Thymus (tissue), 11 donors: ENCODE measurements around the gene PIK3R3. TPM values are rescaled to one million over a fixed set of nuclear protein-coding genes. Genes with fewer than 3 reads are reported as not detected.

Experiments used
- DNase-seq, 9 donors: peaks; one replicate each; pipeline ENCODE4 v3.0.0-alpha.2; 2013; ENCODE audit warnings: low spot score in 9 of 9, low read depth in 6 of 9, missing footprints in 1 of 9
- H3K27ac ChIP-seq, 2 donors: one replicate each; pipeline ENCODE4 v1.5.1; 2013; ENCODE audit warnings: control low read depth in 1 of 2, low read depth in 1 of 2, low read length in 1 of 2, mild to moderate bottlenecking in 1 of 2, moderate library complexity in 1 of 2
- H3K27me3 ChIP-seq, 2 donors: one replicate each; pipeline ENCODE4 v1.5.1; 2013; ENCODE audit warnings: low read length in 1 of 2; ENCODE audit not compliant: control insufficient read depth in 2 of 2, insufficient read depth in 1 of 2
- H3K36me3 ChIP-seq, 2 donors: one replicate each; pipeline ENCODE4 v1.5.1; 2013; ENCODE audit warnings: low read length in 1 of 2, mild to moderate bottlenecking in 1 of 2, moderate library complexity in 1 of 2; ENCODE audit not compliant: control insufficient read depth in 2 of 2, insufficient read depth in 2 of 2
- H3K4me1 ChIP-seq, 2 donors: one replicate each; pipeline ENCODE4 v1.5.1; 2013; ENCODE audit warnings: low read length in 2 of 2; ENCODE audit not compliant: control insufficient read depth in 2 of 2, insufficient read depth in 2 of 2
- H3K4me3 ChIP-seq, 2 donors: one replicate each; pipeline ENCODE4 v1.5.1; 2013; ENCODE audit warnings: low read length in 2 of 2, control low read depth in 1 of 2, mild to moderate bottlenecking in 1 of 2
- H3K9me3 ChIP-seq, 2 donors: one replicate each; pipeline ENCODE4 v1.5.1; 2013; ENCODE audit warnings: low read length in 1 of 2, mild to moderate bottlenecking in 1 of 2; ENCODE audit not compliant: control insufficient read depth in 2 of 2, insufficient read depth in 1 of 2
- WGBS: extraction: QIAGEN DNeasy Blood & Tissue Kit; methylation state at CpG from one replicate; pipeline ENCODE4 v1.1.7; 2013; 5-methylcytosine and 5-hydroxymethylcytosine counted together
- polyA plus RNA-seq: library from polyadenylated mRNA; stranded (reverse); fragments of 200-250 nt; gene quantifications from one replicate; pipeline ENCODE4 v1.2.3, GENCODE V29; 2013
- total RNA-seq: library from RNA; stranded (reverse); fragments of 120-200 nt; gene quantifications from one replicate; pipeline ENCODE4 v1.2.4, GENCODE V29; 2013
- donor health status: healthy.

Gene PIK3R3
- total and polyA plus RNA-seq, 2 donors, result 8.9 to 13.3 TPM

DNA sequence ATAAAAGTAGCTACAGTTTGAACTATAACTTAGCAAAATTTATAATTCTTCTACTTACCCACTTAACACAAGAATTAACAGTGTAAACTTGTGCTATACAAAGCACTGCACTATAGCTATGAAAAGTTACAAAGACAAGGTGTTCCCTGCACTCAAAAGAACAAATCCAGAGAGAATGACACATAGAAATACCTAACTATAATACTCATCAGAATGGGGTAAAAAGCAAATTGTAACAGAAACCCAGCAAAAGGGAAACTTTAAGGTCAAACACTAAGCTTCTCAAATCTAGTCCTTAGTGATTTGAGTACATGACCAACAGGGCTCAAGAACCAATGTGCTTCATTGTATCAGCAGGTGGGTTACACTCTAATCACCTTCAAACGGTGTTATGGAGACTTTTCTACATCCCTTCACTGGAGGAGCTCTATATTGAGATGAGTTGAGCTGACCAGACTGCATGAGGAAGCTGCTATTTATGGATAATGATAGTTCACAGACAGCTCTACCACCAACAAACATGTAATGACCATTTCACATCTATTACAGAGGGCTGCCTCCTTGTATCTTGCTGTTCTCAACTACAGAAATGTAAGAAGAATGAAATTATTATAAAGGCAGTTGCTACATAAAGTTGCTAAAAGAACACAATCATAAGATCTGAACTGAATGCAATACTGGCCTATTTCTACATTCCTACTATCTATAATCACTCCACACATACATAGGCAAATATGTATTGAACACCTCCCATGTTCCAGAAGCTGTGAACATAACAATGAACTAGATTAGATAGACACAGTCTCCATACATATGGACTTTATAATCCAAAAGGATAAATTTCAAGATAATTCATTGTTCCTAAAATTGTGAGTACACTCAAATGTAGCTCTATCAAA, 47.6 kb downstream of the PIK3R3 start:
- Histone ChIP-seq H3K9me3 (no peaks in the 10 kb centered on the region), H3K4me1 (no peaks in the 10 kb centered on the region), H3K4me3 (no peak overlapping the region), H3K27me3 (no peaks in the 10 kb centered on the region), H3K27ac (no peak overlapping the region), H3K36me3 (no peaks in the 10 kb centered on the region)
- DNase-seq, result no peak
- WGBS, result 94% methylated on average over 1 of the region's 1 CpG

DNA sequence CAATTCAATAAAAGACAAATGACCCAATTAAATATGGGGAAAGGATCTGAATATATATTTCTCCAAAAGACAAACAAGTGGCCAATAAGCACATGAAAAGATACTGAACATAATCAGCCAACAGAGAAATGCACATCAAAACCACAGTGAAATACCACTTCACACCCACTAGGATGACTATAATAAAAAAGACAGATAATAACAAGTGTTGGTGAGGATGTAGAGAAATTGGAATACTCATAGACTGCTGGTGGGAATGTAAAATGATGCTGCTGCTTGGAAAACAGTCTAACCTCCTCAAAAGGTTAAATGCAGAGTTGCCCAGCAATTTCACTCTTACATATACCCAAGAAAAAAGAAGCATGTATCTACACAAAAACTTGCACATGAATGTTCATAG, 48.9 kb downstream of the PIK3R3 start:
- no peak for DNase-seq

DNA sequence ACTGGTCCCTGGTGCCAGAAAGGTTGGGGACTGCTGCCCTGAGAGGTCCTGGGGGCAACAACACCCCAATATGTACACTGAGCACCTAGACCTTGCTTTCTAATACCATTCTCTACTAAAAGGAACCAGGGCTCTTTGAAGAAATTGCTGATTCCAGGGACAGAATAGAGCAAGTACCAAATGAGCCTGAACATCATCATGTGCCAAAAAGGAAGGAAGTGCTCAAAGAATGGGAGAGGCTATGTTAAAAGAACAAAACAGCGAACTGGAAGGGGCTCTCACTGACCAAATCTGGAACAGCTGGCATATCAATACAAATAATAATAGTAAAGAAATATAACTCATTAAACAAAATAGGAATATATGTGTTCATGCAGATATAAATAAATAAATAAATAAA, 50.8 kb downstream of the PIK3R3 start:
- no peak for DNase-seq
- WGBS, result 81% methylated on average over 1 of the region's 1 CpG
- Histone ChIP-seq H3K27ac (no peak overlapping the region), H3K27me3 (no peaks in the 10 kb centered on the region), H3K9me3 (no peaks in the 10 kb centered on the region), H3K4me3 (no peak overlapping the region), H3K4me1 (no peaks in the 10 kb centered on the region), H3K36me3 (no peaks in the 10 kb centered on the region)

More for the DNA sequence above, 48.9 kb downstream of the PIK3R3 start:
- Histone ChIP-seq H3K9me3 (no peaks in the 10 kb centered on the region), H3K4me1 (no peaks in the 10 kb centered on the region), H3K4me3 (no peak overlapping the region), H3K36me3 (no peaks in the 10 kb centered on the region), H3K27me3 (no peaks in the 10 kb centered on the region), H3K27ac (no peak overlapping the region)

DNA sequence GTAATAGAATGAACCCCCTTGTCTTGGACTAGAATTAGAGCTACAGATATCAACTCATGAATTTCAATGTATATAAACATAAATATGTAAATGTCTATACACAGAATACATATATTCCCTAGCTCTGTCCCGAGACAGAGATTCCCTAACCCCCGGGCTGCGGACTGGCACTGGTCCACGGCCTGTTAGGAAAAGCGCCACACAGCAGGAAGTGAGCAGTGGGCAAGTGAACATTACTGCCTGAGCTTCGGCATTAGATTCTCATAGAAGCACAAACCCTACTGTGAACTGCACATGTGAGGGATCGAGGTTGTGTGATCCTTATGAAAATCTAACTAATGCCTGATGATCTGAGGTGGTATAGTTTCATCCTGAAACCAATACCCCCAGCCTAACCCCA, 51.2 kb downstream of the PIK3R3 start:
- DNase-seq, result no peak
- H3K9me3 ChIP-seq, result no peaks in the 10 kb centered on the region
- 98% methylated on average over 7 of the region's 7 CpGs for WGBS
- no peak overlapping the region for H3K27ac ChIP-seq
- no peaks in the 10 kb centered on the region for H3K4me1 ChIP-seq
- no peaks in the 10 kb centered on the region for H3K36me3 ChIP-seq
- no peak overlapping the region for H3K4me3 ChIP-seq
- no peaks in the 10 kb centered on the region for H3K27me3 ChIP-seq

DNA sequence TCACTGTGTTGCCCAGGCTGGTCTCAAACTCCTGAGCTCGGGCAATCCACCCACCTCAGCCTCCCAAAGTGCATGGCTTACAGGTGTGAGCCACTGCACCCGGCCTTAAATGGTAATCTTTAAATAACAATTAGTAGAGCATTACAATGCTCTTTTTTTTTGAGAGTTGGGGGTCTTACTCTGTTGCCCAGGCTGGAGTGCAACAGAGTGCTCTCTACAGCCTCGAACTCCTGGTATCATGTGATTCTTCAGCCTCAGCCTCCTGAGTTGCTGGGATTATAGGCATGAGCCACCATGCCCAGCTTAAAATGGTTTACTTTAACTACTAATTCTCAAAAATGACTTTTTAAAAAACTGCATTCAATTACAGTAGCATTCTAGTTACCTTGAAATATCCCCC, 52.2 kb downstream of the PIK3R3 start:
- DNase-seq, result no peak
- 84% methylated on average over 3 of the region's 3 CpGs for WGBS
- Histone ChIP-seq H3K27me3 (no peaks in the 10 kb centered on the region), H3K4me1 (no peaks in the 10 kb centered on the region), H3K4me3 (no peak overlapping the region), H3K27ac (no peak overlapping the region), H3K36me3 (peaks cover 0 to 5% of the 10 kb centered on the region in 2 donors), H3K9me3 (no peaks in the 10 kb centered on the region)

DNA sequence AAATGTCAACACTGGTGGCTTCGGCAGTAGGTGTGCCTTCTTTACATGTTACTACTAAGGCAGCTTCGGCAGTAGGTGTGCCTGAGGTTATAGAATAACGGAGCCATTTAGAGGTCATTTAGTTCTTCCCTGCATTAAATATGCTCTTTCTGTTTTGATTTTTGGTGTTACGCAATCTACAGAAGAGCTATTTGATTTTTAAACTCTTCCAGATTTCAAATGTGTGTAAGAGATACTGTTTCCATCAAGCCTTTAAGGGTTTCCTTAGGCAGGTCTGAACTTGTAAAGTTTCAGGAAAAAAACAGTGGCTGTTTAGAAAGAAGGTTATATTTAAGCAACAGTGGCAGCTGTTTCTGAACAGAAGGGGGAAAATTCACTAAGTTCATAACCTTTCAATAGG, 54.8 kb downstream of the PIK3R3 start:
- Histone ChIP-seq H3K27me3 (no peaks in the 10 kb centered on the region), H3K27ac (peak overlapping the region in 1 of 2 donors; percentile 13), H3K4me1 (no peaks in the 10 kb centered on the region), H3K4me3 (no peak overlapping the region), H3K9me3 (no peaks in the 10 kb centered on the region), H3K36me3 (peaks cover 0 to 8% of the 10 kb centered on the region in 2 donors)
- peak in 1 of 9 donors; percentile 14 for DNase-seq
- WGBS, result 94% methylated on average over 4 of the region's 4 CpGs

DNA sequence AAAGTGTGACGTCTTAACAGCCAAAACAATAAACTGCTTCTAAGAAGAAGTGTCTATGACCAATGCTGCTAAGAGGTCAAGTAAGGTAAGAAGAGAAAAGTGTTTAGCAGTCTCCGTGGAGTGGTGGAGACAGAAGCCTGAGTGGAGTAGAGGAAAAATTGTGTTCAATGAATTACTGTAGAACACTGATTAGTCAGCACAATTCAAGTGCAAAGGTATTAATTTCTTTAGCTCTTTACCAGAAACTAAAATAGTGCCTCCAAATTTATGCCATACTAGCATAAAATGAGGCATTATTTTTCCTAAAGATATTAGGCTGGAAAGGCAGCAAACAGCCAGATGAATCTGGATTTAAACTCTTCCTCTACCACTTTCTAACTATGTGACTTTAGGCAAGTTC, 56.1 kb downstream of the PIK3R3 start:
- Histone ChIP-seq H3K4me3 (no peak overlapping the region), H3K36me3 (peaks cover 0 to 8% of the 10 kb centered on the region in 2 donors), H3K4me1 (no peaks in the 10 kb centered on the region), H3K27me3 (no peaks in the 10 kb centered on the region), H3K27ac (no peak overlapping the region), H3K9me3 (no peaks in the 10 kb centered on the region)
- no peak for DNase-seq
- WGBS, result 96% methylated on average over 2 of the region's 2 CpGs

DNA sequence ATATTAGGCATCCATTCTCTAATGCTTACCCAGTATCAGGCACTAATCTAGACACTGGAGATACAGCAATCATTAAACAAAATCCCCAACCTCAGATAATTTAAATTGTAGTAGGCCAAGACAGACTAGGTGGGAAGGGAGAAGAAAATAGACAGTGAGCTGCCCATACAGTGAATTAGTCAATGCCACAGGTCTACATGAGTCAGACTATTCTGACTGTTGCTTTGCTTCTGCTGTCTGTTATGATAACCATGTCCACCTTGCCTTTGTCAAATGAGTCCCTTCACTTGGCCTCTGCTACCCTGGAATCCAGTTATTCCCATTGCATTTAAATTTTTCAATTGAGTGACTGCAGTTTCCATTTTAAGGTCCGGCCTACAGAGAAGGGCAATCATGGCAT, 59.5 kb downstream of the PIK3R3 start:
- Histone ChIP-seq H3K4me3 (no peak overlapping the region), H3K36me3 (peaks cover 0 to 10% of the 10 kb centered on the region in 2 donors), H3K9me3 (no peaks in the 10 kb centered on the region), H3K27me3 (no peaks in the 10 kb centered on the region), H3K27ac (peak overlapping the region in 1 of 2 donors; percentile 18), H3K4me1 (no peaks in the 10 kb centered on the region)
- WGBS, result 100% methylated on average over 1 of the region's 1 CpG
- DNase-seq, result no peak

DNA sequence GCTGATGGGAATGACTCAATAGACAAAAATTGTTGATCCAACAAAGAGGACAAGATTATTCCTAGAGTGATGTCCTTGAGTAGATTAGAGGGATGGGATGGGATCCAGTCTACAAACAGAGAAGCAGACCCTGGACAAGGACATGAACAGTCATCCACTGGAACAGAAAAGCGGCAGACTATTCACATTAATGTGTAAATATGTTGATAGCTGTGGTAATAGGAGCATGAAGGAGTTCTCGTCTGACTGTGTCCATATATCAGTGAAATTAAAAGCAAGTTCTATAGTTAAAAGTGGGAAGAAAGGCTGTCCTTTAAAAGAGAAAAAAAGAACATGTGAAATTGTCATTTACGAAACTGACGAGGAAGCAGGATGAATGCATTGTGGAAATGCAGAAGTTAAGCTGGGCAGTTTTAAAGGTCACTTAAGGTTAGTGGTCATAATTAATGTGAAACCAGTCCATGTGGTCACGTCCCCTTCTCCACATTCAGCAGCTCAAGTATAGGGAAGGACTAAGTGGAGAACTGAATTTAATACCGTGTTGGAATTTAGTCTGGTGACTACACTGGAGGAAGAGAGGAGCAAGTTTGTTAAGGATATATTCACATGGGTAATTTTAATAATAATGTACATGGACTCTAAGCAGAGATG, 62.1 kb downstream of the PIK3R3 start:
- Histone ChIP-seq H3K27ac (no peak overlapping the region), H3K4me3 (no peak overlapping the region), H3K36me3 (peaks cover 0 to 8% of the 10 kb centered on the region in 2 donors), H3K4me1 (peaks cover 0 to 2% of the 10 kb centered on the region in 2 donors), H3K9me3 (no peaks in the 10 kb centered on the region), H3K27me3 (no peaks in the 10 kb centered on the region)
- WGBS, result 93% methylated on average over 6 of the region's 6 CpGs
- DNase-seq, result no peak
